Activated CD8-positive, alpha-beta memory T cell treated with anti-CD3 and anti-CD28 coated beads, Interleukin-2, amount 50 U/mL, for 1 hour (primary cell): ENCODE measurements around the gene TP53I3.
"Not testable (repeated sequence)": the region's sequence is repeated elsewhere in the genome, so short reads cannot be mapped to it uniquely, and the experiment has no call there.

Experiments used
- DNase-seq: peaks from one replicate; pipeline ENCODE4 v3.0.0-alpha.2; 2020; ENCODE audit errors: extremely low read depth

Gene TP53I3

GRCh38 chr2:24084386-24085199 is at the start of gene TP53I3:
Gene TP53I3 (minus strand): TSS chr2:24084834. CDS start chr2:24084326, 508 bp downstream.
- DNase-seq, result no peak

DNA sequence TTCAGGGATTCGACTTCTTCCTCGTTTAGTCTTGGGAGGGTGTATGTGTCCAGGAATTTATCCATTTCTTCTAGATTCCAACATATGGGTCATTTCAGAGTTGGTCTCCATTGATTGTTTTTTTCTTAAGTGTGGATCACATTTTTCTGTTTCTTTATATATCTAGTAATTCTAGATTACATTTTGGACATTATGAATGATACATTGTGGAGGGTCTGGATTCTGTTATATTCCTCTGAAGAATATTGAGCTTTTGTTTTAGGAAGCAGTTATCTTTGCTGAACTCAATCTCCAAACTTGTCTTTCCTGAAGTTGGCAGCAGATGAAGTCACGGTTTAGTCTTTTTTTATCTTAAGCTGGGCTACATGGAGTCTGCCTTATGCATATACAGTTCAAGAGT is 47.9 kb upstream of the TP53I3 start:
- DNase-seq, result no peak

DNA sequence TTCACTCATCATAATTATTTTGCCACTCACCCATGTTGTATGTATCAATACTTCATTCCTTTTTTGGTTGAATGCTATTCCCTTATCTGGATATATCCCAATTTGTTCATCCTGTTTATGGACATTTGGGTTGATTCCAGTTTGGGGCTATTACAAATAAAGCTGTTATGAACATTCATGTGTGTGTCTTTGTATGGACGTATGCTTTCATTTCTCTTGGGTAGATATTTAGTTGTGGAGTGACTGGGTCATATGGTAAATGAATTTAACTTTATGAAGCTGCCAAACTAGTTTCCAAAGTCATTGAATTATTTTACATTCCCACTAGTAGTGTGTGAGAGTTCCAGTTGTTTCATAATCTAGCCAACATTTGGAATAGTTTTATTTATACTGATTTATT is 41.3 kb upstream of the TP53I3 start:
- DNase-seq, result no peak

DNA sequence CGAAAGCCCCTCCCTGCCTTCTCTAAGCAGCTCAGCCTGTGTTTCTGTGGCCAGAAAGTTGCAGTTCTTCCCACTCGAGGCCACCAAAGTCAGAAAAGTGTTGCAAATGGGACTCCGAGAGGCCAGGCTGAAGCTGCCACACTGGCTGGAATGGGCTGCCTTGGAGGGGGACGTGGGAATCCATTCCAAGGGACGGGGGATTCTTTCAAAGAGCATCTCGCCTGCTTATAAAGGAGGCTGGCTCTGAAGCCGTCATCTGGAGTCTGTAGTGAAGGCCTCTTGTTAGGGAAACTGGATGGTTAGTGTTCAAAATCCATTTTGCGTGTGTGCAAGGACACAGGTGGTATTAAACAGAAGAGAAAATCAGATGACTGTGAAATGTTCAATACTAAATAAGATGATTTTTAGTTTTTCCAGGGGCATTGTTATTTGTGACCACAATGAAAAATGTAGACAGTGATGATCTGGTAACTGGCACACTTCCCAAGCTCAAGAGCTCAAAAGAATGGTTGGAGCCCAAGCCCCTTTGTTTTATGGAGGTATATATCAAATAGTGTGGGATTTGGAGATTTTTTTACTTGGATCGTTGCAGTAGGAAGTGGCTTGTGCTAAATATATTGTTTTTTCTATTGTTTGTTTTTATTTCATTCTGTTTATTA is 39.4 kb upstream of the TP53I3 start:
- DNase-seq, result no peak

DNA sequence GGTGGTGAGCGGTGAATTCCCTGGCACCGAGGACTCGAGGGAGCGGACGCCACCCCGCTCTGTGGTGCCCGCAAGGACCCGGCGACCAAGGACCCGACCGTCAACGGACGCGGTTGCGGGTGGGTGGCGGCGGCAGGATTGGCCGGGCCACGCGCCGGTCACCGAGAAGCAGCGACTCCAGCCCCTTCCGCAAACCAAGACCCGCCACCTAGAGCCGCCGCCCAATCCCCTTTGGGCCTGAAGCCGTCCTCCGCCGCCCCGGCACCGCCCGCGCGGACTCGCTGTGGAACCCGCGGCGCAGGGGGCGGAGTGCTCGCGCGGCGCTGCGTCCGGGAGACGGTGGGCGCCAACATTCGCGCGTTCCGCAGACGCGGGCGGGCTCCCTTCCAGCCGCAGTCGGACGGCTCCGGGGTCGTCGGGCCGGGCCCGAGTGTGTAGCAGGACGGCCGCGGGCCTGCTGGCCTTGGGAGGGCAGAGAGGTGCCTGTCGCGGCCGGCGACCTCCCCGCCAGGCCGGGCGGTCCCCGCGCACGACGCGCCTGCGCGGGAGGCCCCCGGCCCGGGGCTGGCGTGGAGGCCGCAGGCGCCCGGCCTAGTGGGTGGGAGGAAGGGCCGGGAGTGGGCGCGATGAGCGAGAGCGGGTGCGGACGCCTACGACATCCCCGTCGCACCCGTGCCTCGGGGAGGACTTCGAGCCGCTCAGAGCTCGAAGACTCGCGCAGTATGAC is 38.7 kb upstream of the TP53I3 start, which contains the start of the genes FAM228B and PFN4:
Gene FAM228B (plus strand): TSS at position 275 of the 727 bp plus-strand sequence. CDS start 893 bp downstream, outside the sequence.
Gene PFN4 (minus strand): TSS at position 140 of the 727 bp plus-strand sequence. CDS start 799 bp downstream, outside the sequence.
- peak; percentile 13 for DNase-seq

GRCh38 chr2:24122366-24123194 is 37.9 kb upstream of the TP53I3 start:
- no peak for DNase-seq

DNA sequence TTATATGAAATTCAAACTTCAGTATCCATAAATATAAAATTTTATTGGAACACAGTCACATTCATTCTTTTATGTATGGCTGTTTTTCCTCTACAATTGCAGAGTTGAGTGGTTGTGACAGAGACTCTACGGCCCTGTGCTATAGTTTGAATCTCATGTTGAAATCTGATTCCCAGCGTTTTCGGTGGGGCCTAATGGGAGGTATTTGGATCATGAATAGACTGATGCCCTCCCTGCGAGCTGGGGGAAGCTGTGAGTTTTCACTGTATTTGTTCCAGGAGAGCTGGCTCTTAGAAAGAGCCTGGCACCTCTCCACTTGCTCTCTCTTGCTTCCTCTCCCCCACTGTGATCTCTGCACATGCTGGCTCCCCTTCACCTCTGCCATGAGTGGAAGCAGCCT is 36.8 kb upstream of the TP53I3 start:
- no peak for DNase-seq

GRCh38 chr2:24121066-24121465 is 36.4 kb upstream of the TP53I3 start:
- DNase-seq, result no peak

DNA sequence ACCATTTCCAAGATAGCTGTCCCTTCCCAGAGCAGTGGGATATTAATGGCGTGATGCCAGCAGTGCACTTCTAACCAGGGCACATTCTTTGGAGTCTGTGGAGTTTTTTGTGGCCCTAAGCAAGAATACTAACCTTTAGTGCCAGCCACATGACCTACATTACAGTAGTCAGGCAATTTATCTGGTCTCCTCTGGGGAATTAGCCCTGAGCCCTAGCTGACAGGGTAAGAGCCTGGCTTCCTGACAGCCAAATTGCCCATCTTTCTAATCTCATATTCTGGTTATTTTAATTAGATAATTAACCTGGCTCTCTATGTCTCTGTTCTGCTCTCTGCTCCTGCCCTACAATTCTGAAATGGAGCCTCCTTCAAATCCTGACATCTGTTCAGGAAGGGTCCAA is 33.3 kb upstream of the TP53I3 start:
- no peak for DNase-seq

DNA sequence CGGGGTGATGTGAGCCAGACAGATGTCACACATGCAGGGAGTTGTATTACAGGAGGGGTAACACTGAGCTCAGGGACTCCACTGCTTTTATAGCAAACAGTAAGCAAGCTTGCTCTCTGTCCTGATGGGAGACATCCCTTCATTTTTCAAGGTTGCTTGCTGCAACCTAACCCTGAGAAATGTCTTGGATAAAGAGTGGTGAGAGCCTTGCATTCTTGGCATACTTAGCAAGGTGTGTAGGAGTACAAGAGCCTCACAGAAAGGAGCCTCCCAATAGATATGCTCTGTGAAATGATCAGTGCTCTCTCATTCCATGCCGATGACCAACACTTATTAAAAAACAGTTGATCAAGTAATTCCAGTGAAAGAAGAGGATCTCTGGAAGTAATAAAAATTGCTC is 30.4 kb upstream of the TP53I3 start:
- no peak for DNase-seq

DNA sequence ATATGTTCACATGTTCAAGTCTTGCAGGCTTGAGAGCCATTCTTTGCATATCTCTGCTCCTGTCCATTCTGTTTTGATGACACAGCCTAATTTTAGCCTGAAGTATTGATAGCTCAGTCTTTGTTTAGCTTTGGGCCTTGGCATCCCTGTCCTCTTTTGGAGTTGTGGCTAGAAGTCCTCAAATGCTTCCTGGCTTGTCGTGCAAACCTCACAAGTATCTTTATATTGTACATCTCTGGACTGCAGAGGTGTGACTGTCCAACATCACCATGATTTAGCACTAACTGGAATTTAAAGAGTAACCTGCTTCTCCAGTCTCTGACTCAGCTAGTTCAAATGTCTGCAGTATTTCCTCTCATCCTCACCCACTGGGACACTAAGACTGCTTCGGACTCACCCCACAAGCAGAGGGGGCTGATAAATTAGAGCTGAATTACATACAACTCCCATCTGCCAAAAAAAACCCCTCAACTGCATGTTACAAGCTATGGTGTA is 26.8 kb upstream of the TP53I3 start:
- no peak for DNase-seq

DNA sequence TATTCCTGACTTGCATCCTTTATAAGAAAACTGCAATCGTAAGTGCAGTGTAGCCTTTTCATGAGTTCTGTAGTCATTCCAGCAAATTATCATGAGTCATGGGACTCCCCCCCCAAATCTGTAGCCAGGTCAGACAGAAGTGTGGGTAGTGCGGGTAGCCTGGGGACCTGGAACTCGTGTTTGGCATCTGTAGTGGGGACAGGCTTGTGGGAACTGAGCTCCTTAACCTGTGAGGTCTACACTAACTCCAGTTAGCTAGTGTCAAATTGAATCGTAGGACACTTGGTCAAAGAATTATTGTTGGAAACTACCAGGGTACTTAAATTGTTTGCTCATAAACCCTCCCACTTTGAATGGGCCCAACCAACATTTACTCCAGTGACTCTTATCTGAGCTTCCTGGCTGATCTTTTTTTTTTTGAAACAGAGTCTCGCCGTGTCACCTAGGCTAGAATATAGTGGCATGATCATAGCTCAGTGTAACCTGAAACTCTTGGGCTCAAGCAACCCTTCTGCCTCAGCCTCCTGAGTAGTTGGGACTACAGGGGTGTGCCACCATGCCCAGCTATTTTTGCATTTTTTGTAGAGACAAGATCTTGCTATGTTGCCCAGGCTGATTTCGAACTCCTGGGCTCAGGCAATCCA is 26.1 kb upstream of the TP53I3 start:
- DNase-seq, result no peak

GRCh38 chr2:24109431-24109830 is 24.8 kb upstream of the TP53I3 start:
- not testable (repeated sequence) for DNase-seq

GRCh38 chr2:24107336-24107735 is 22.7 kb upstream of the TP53I3 start:
- no peak for DNase-seq

- no peak for DNase-seq
These were observed 22.2 kb upstream of the TP53I3 start for GRCh38 chr2:24106786-24107185.

DNA sequence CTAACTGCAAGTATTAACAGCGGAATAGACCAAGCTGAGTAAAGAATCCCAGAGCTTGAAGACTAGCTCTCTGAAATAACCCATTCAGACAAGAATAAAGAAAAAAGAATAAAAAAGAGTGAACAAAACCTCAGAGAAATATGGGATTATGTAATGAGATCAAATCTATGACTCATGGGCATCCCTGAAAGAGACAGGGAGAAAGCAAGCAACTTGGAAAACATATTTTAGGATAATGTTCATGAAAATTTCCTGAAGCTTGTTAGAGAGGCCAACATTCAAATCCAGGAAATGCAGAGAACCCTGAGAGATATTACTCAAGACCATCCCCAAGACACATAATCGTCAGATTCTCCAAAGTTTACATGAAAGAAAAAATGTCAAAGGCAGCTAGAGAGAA is 21.2 kb upstream of the TP53I3 start:
- DNase-seq, result no peak

DNA sequence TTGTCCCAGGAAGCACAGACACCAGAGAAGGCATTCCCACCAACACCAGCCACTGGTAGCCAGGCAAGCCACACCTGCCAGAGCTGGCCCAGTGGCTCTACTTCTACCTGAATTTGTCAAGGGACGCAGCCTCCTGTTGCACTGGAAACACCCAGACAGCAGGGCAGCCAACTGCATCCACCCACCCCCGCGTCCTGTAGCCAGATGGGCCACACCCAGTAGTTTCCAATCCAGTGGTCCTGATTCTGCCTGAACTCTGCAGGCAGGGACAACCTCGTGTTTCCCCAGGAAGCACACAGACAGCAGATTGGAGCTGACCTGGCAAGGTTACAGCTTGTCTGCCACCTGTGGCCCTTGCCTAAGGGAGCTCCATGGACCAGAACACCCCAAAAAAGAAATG is 20.3 kb upstream of the TP53I3 start:
- DNase-seq, result no peak

GRCh38 chr2:24104110-24104650 is 19.5 kb upstream of the TP53I3 start:
- no peak for DNase-seq

DNA sequence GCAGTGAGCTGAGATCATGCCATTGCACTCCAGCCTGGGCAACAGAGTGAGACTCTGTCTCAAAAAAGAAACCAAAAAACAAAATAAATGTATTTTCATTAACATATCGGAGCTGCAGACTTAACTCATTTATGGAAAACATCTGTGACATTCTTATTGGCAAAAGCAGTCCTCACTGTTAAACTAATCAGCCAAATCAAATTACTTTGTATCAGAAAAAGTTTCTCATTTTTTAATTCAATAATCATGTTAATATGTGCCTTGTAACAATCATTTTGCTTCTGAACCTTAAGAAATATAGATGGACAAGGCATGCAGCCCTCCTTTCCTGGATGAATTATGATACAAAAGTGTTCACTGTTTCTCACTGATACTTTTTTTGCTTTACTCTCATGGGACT is 18.0 kb upstream of the TP53I3 start:
- no peak for DNase-seq

- DNase-seq, result no peak
These were observed 17.4 kb upstream of the TP53I3 start for GRCh38 chr2:24101992-24102391.

- not testable (repeated sequence) for DNase-seq
These were observed 16.1 kb upstream of the TP53I3 start for GRCh38 chr2:24100732-24101131.
